HAP-1 (cell line): ENCODE measurements around the gene NECTIN1.

Experiments
- DNase-seq, 2 experiments: peaks; one replicate each; pipeline ENCODE4 v3.0.0-alpha.2; 2016 to 2020; ENCODE audit warnings: low spot score in 2 of 2
- H3K27me3 ChIP-seq: fragments of 250-450 bp; sonication (Bioruptor Pico); 2 replicates; pipeline ENCODE4 v1.5.1; 2020; ENCODE audit warnings: low read depth, mild to moderate bottlenecking, moderate library complexity
- H3K36me3 ChIP-seq: fragments of 250-450 bp; sonication (Bioruptor Pico); replicated peaks from 2 replicates; pipeline ENCODE4 v1.5.1; 2020; ENCODE audit warnings: mild to moderate bottlenecking
- H3K4me1 ChIP-seq: fragments of 250-450 bp; sonication (Bioruptor Pico); 2 replicates; pipeline ENCODE4 v1.5.1; 2020; ENCODE audit warnings: mild to moderate bottlenecking
- H3K4me3 ChIP-seq: fragments of 250-450 bp; sonication (Bioruptor Pico); 2 replicates; pipeline ENCODE4 v1.5.1; 2020; ENCODE audit warnings: mild to moderate bottlenecking, moderate library complexity
- H3K9me3 ChIP-seq: fragments of 250-450 bp; sonication (Bioruptor Pico); 2 replicates; pipeline ENCODE4 v1.5.1; 2020; ENCODE audit warnings: mild to moderate bottlenecking, moderate library complexity
- in situ Hi-C: fragments of 300-500 bp; cut with MboI; formaldehyde crosslinking; loops from 3 replicates; pipeline ENCODE4 v1.14.3; 2020; ENCODE audit warnings: low sequenced_read_pairs, inconsistent platforms, mixed read lengths

Gene NECTIN1

GRCh38 chr11:119593346-119593745, 135.7 kb downstream of the NECTIN1 start:
- Histone ChIP-seq H3K4me1 (peaks cover 23% of the 10 kb centered on the region), H3K36me3 (no peaks in the 10 kb centered on the region), H3K9me3 (no peaks in the 10 kb centered on the region), H3K27me3 (no peaks in the 10 kb centered on the region), H3K4me3 (no peak overlapping the region)
- in situ Hi-C loops = no loop called here
- DNase-seq = no peak

GRCh38 chr11:119592642-119593041, 136.4 kb downstream of the NECTIN1 start:
- in situ Hi-C loops = no loop called here
- Histone ChIP-seq H3K27me3 (no peaks in the 10 kb centered on the region), H3K4me1 (peaks cover 23% of the 10 kb centered on the region), H3K4me3 (no peak overlapping the region), H3K9me3 (no peaks in the 10 kb centered on the region), H3K36me3 (no peaks in the 10 kb centered on the region)
- no peak for DNase-seq

- Histone ChIP-seq H3K4me3 (no peak overlapping the region), H3K4me1 (peaks cover 17% of the 10 kb centered on the region), H3K36me3 (no peaks in the 10 kb centered on the region), H3K27me3 (no peaks in the 10 kb centered on the region), H3K9me3 (no peaks in the 10 kb centered on the region)
- in situ Hi-C loops = no loop called here
- DNase-seq = peak in 1 of 2 experiments; percentile 12
These were observed 137.1 kb downstream of the NECTIN1 start for GRCh38 chr11:119591836-119592310.

GRCh38 chr11:119590651-119591351, 138.2 kb downstream of the NECTIN1 start:
- H3K4me3 ChIP-seq = no peak overlapping the region
- peaks cover 14% of the 10 kb centered on the region for H3K4me1 ChIP-seq
- H3K36me3 ChIP-seq = no peaks in the 10 kb centered on the region
- in situ Hi-C loops = no loop called here
- no peaks in the 10 kb centered on the region for H3K27me3 ChIP-seq
- peak; percentile 63 to 80 for DNase-seq
- no peaks in the 10 kb centered on the region for H3K9me3 ChIP-seq

GRCh38 chr11:119589001-119589400, 140.0 kb downstream of the NECTIN1 start:
- DNase-seq = no peak
- Histone ChIP-seq H3K4me3 (no peak overlapping the region), H3K4me1 (peaks cover 24% of the 10 kb centered on the region), H3K27me3 (no peaks in the 10 kb centered on the region), H3K36me3 (no peaks in the 10 kb centered on the region), H3K9me3 (no peaks in the 10 kb centered on the region)
- in situ Hi-C loops = no loop called here
